Tibial nerve (tissue), 4 donors: ENCODE data around the gene TRIM65. TPM values are rescaled to one million over a fixed set of nuclear protein-coding genes. Genes with fewer than 3 reads are reported as not detected.

ENCODE experiments used
- DNase-seq, 2 donors: peaks; one replicate each; pipeline ENCODE4 v3.0.0-alpha.2; 2019; ENCODE audit warnings: low spot score in 2 of 2
- H3K27ac ChIP-seq, 4 donors: fragments of 200-600 bp; sonication (generic) in 3 of 4; one replicate each; pipeline ENCODE4 v1.5.1; 2017 to 2019; ENCODE audit warnings: mild to moderate bottlenecking in 1 of 4
- H3K27me3 ChIP-seq, 2 donors: fragments of 200-600 bp; sonication (generic) in 1 of 2; one replicate each; pipeline versions ENCODE4 v1.5.1 to v1.6.0; 2017 to 2019
- H3K36me3 ChIP-seq, 3 donors: fragments of 200-600 bp; sonication (generic); one replicate each; pipeline ENCODE4 v1.5.1; 2018 to 2019
- H3K4me1 ChIP-seq, 4 donors: fragments of 200-600 bp; sonication (generic) in 3 of 4; one replicate each; pipeline ENCODE4 v1.5.1; 2017 to 2019
- H3K4me3 ChIP-seq, 4 donors: fragments of 200-600 bp; sonication (generic) in 3 of 4; one replicate each; pipeline ENCODE4 v1.5.1; 2017 to 2019; ENCODE audit warnings: mild to moderate bottlenecking in 1 of 4, moderate library complexity in 1 of 4
- H3K9me3 ChIP-seq, 4 donors: fragments of 200-600 bp; sonication (generic) in 3 of 4; one replicate each; pipeline ENCODE4 v1.5.1; 2017 to 2019
- CTCF ChIP-seq, 5 experiments: fragments of 200-600 bp in 3 of 5; fragments of 450-650 bp in 2 of 5; sonication (generic) in 3 of 5; IDR thresholded peaks; one replicate each; pipeline ENCODE4 v1.5.1; 2016 to 2019; ENCODE audit warnings: antibody characterized with exemption in 5 of 5, mild to moderate bottlenecking in 3 of 5, moderate library complexity in 2 of 5
- EP300 ChIP-seq, 2 donors: sonication (generic); formaldehyde crosslinking; IDR thresholded peaks; one replicate each; pipeline ENCODE4 v1.6.1; 2017; ENCODE audit warnings: antibody characterized with exemption in 2 of 2, mild to moderate bottlenecking in 1 of 2
- POLR2A ChIP-seq, 2 donors: fragments of 450-650 bp; IDR thresholded peaks; one replicate each; pipeline ENCODE4 v1.6.1; 2017; ENCODE audit warnings: antibody characterized with exemption in 2 of 2, mild to moderate bottlenecking in 2 of 2, moderate library complexity in 2 of 2
- WGBS, 2 donors: methylation state at CpG; one replicate each; pipeline ENCODE4 v1.1.5; 2018; 5-methylcytosine and 5-hydroxymethylcytosine counted together
- total RNA-seq, 4 donors: library from RNA; depleted of rRNA; stranded (reverse); fragments of >200 nt; gene quantifications; one replicate each; pipeline ENCODE4 v1.1.0, GENCODE V29; 2016

TRIM65 gene
- total RNA-seq, 4 donors from 2014 or later: 40.2 to 68.1 (median 41.5) TPM

GRCh38 chr17:75842411-75842810, 54.3 kb downstream of the TRIM65 start:
- 87% methylated on average over 18 of the region's 18 CpGs for WGBS, 2 donors
- no peaks in the 10 kb centered on the region for H3K9me3 ChIP-seq
- H3K4me3 ChIP-seq: no peak overlapping the region
- DNase-seq: no peak
- peaks cover 0 to 81% (median 14%) of the 10 kb centered on the region in 3 donors for H3K36me3 ChIP-seq
- TF ChIP-seq EP300 (IDR thresholded peaks at IDR 0.05): no peak
- no peak for TF ChIP-seq CTCF (IDR thresholded peaks at IDR 0.05)
- TF ChIP-seq POLR2A (IDR thresholded peaks at IDR 0.05): no peak
- H3K27me3 ChIP-seq: no peaks in the 10 kb centered on the region
- no peak overlapping the region for H3K27ac ChIP-seq
- H3K4me1 ChIP-seq: peaks cover 0 to 32% (median 19%) of the 10 kb centered on the region in 4 donors

GRCh38 chr17:75840799-75841164, 56.0 kb downstream of the TRIM65 start:
- H3K4me3 ChIP-seq: no peak overlapping the region
- no peaks in the 10 kb centered on the region for H3K9me3 ChIP-seq
- TF ChIP-seq CTCF (IDR thresholded peaks at IDR 0.05) (no peak), EP300 (IDR thresholded peaks at IDR 0.05) (no peak)
- H3K4me1 ChIP-seq: peaks cover 0 to 16% (median 16%) of the 10 kb centered on the region in 4 donors
- WGBS, 2 donors: 69 to 82% methylated on average over 7 of the region's 7 CpGs
- peaks cover 0 to 77% (median 0%) of the 10 kb centered on the region in 3 donors for H3K36me3 ChIP-seq
- H3K27ac ChIP-seq: no peak overlapping the region
- no peak for DNase-seq
- H3K27me3 ChIP-seq: no peaks in the 10 kb centered on the region

DNA sequence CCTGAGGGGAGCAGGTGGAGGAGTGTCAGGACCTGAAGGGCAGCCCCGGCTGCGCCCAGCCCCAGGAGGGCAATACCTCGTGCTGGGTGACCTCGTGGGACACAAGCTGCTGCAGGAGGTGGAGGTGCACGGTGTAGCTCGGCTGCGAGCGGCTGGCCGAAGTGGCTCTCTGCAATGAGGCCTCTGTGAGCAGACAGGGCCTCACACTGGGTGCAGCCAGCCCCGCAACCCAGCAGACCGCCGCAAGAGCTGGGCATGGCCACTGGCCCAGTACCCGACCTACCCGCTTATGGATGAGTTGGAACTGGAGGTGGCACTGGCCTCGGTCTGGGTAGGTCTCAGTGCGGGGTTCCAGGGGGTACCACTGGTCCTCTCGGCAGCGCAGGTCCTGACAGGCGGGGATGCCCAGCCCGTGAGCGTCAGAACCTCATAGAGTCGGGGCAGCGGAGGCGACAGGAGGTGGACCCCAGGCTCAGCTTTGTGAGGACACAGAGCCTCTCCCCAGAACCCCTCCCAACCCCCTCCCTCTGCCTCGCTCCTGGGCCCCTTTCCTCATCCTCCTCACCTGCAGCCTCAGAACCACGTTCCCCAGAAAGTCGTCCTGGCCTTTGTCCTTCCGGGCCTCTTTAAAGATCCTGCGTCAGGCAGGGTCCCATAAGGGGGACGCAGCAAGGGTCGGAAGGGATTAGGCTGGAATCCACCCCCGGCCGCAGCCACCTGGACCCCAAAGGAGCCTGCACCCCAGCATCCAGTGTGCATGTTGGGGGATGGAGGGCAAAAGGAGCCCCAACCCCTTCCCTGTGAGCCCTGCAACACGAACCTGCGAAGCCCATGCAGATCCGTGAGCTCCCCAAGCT, 56.6 kb downstream of the TRIM65 start:
- Histone ChIP-seq H3K27ac (no peak overlapping the region), H3K27me3 (no peaks in the 10 kb centered on the region), H3K4me3 (no peak overlapping the region), H3K36me3 (peaks cover 0 to 77% (median 0%) of the 10 kb centered on the region in 3 donors), H3K4me1 (peaks cover 0 to 11% (median 10%) of the 10 kb centered on the region in 4 donors), H3K9me3 (no peaks in the 10 kb centered on the region)
- no peak for DNase-seq
- TF ChIP-seq EP300 (IDR thresholded peaks at IDR 0.05): no peak
- no peak for TF ChIP-seq POLR2A (IDR thresholded peaks at IDR 0.05)
- no peak for TF ChIP-seq CTCF (IDR thresholded peaks at IDR 0.05)
- 89 to 93% methylated on average over 31 to 34 of the region's 36 CpGs for WGBS, 2 donors

Other genes with a start within 250 kb of the TRIM65 start
- gene RECQL5, start 229.8 kb downstream of the TRIM65 start, total RNA-seq: 10 to 100 TPM; 23.2 to 51.9 (median 34.7) TPM
- 100 to 1,000 TPM in 2 of 4 donors, 10 to 100 TPM in 2; 63.9 to 119 (median 95.3) TPM for gene SAP30BP, start 229.6 kb downstream of the TRIM65 start, total RNA-seq
- 100 to 1,000 TPM; 211 to 335 (median 233) TPM for gene ITGB4, start 175.5 kb downstream of the TRIM65 start, total RNA-seq
- gene GALK1, start 131.8 kb downstream of the TRIM65 start, total RNA-seq: 10 to 100 TPM; 54.5 to 57.5 (median 55.6) TPM
- gene UNK, start 112.1 kb downstream of the TRIM65 start, total RNA-seq: 10 to 100 TPM; 30.2 to 53.4 (median 36.2) TPM
- 10 to 100 TPM; 10.5 to 53.1 (median 22.6) TPM for gene UNC13D, start 52.5 kb downstream of the TRIM65 start, total RNA-seq
- gene WBP2, start 41.6 kb downstream of the TRIM65 start, total RNA-seq: 10 to 100 TPM; 63.5 to 79.7 (median 71.0) TPM
- 10 to 100 TPM; 47.4 to 79.0 (median 57.0) TPM for gene TRIM47, start 18.4 kb downstream of the TRIM65 start, total RNA-seq
- 100 to 1,000 TPM in 1 of 4 donors, 10 to 100 TPM in 3; 56.8 to 118 (median 76.2) TPM for gene MRPL38, start 7.9 kb upstream of the TRIM65 start, total RNA-seq
- 10 to 100 TPM; 19.9 to 32.4 (median 25.7) TPM for gene FBF1, start 44.1 kb upstream of the TRIM65 start, total RNA-seq
- gene ACOX1, start 82.2 kb upstream of the TRIM65 start, total RNA-seq: 10 to 100 TPM; 33.7 to 44.4 (median 39.1) TPM
- gene TEN1, start 82.3 kb upstream of the TRIM65 start, total RNA-seq: 10 to 100 TPM in 2 of 4 donors, 1 to 10 TPM in 2; 8.6 to 22.2 (median 11.5) TPM
- 10 to 100 TPM in 1 of 4 donors, 1 to 10 TPM in 3; 3.8 to 12.3 (median 5.9) TPM for gene CDK3, start 103.9 kb upstream of the TRIM65 start, total RNA-seq
- gene EVPL, start 130.4 kb upstream of the TRIM65 start, total RNA-seq: 1 to 10 TPM in 2 of 4 donors, under 1 TPM in 1, not detected in 1; 0.98 to 3.0 (median 2.1) TPM
- gene SRP68, start 175.6 kb upstream of the TRIM65 start, total RNA-seq: 10 to 100 TPM; 51.5 to 58.6 (median 53.5) TPM
- gene GALR2, start 177.8 kb upstream of the TRIM65 start, total RNA-seq: not detected
- gene ZACN, start 182.2 kb upstream of the TRIM65 start, total RNA-seq: not detected
- gene EXOC7, start 206.8 kb upstream of the TRIM65 start, total RNA-seq: 10 to 100 TPM; 51.7 to 87.3 (median 75.1) TPM
- gene FOXJ1, start 244.3 kb upstream of the TRIM65 start, total RNA-seq: not detected